HUDEP-2 (cell line): ENCODE results near the gene FMNL1.
A peak's percentile ranks its signal among the peaks of the same experiment; 100 is the strongest.

Experiments
- DNase-seq, 76 experiments: peaks; one replicate each; lab custom pipeline; 2025; ENCODE audit not compliant: unreplicated experiment in 76 of 76; lab: John Stamatoyannopoulos, UW

Gene FMNL1

DNA sequence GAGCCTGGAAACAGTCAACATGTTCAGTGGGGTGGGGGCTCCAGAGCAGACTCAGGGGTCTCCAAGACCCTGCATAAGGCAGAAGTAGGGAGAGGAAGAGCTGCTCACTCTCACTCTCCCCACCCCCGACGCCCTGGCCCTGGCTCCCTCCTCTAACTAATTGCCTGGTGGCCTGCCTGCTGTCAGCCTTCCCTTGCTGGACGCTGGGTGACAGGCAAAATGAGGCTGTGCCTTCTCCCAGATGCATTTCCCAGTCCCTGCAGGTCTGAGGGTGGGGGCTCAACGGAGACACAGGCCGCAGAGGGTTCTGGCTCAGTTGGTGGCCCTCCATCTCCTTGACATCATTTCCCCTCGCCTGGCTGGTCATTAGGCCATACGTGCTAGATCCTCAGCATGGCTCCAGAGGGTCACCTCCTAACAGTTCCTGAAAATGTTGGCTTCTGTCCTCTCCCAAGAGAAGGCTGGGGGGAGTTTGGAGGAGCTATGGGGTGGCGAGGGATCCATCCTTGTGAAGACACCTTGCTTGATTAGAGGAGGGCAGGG is 1.4 kb downstream of the FMNL1 start:
- no peak for DNase-seq

DNA sequence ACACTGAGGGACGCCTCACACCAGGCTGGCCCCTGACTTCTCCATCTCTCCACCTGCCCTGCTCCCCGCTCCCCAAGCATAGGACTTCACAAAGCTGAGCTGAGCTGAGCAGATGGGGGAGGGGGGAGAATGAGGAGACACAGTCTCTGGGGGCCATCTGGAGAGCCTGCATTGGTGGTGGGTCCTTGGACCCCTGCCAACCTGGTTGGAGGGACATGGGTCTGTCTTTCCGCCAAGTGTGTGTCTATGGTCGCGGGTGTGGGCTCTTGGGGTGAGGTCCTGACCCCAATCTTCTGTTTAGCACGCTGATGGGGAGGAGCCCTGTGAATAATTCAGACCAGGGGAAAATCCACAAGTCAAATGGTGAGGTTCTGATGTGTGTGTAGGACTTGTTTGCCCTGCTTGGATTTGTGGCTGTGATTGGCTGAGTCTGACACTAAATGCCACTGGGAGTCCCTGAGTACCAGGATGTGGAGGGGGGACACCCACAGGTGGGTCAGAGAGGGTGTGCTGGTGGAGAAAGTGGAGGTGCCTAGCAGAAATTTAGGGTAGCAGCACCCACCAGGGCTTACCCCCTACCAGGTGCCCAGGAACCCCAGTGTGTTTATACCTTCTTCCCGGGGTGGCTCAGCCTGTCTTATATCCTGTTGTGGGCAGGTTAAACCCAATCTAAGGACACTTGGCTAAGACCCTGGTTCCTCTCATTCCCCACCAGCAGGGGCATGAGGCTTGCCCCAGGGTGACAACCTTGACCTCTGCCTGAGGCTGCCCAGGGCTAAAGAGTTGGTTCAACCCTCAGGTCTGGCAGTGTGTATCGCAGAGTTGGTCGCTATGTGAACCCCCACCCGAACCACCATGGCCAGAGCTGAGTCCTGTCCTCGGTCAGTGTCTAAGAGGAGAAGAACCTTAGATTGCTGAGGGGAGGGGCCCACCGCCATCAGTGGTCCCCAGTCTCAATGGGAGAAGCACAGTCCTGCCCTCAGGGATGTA is 2.1 kb downstream of the FMNL1 start:
- DNase-seq = peak in 1 of 76 experiments; percentile 15

DNA sequence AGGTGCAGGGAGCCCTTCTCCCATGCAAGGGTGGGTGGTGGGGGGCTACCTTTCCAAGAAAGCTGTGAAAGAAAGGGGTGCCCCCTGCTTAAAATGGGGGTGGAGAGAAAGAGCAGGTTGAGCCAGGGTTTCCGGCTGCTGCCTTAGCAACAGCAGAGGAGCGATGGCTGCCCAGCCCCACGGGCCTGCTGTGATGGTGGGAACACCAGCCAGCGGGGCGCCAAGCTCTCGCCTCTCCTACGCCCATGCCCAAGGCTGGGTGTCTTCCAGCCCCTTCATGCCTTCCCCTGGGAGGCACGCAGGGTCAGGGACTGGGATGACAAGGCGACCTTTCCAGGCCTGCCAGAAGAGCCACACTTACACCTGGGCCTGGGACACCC is 3.0 kb downstream of the FMNL1 start:
- no peak for DNase-seq

DNA sequence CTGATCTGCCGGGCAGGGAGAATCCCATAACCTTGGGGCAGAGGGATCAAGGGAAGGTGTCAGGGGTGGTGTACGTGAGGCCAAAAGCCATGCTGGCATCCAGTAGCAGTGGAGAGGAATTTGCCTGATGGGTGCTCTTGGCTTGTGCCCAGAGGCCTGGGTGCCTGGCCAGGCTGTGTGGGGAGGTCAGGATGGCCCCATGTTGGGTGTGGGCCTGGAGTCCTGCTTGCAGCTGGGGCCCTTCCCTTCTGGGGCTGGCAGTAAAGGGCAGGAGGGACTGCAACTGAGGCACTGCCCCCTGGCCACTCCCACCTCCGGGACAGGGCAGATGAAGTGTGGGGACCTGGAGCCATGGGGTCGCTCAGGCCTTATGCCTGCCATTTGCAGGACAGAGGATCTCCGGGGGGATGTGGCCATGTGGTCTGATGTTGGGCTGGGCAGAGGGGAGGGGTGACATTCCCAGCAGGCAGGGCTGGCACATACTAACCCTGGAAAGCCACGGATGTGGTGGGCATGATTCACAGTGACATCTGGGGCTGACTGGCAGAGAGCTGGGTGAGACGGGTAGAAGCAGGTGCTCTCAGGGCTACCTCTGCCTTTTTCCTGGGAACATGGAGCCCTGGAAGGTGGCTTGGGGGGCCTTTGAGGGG is 3.5 kb downstream of the FMNL1 start:
- DNase-seq = peak in 8 of 76 experiments; percentile 10 to 52 (median 33)

DNA sequence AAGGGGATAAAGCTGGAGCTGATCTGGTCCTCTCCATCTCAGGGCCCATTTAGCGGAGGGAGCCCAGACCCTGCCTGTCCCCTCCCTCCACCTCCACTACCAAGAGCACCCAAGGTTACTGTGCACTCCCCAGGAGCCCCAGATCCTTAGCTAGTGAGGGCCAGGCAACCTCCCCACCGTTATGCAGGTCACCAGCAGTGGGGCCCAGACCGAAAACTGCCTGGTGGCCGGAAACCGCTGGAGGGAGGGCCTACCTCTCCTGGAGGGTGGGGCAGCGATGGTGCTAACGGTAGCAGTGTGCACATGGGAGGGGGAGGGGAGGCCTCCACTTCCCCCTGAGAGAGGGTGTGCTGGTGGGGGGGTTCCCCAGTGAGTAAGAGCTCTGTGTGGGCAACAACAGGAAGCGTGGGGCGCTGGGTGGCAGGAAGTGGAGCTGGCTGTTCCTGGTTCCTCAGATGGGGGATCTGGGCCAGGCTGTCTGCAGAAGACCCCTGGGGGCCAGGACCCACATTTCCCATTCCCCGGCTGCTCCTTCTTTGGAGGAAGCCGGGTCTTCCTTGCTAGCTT is 4.4 kb downstream of the FMNL1 start:
- DNase-seq = peak in 70 of 76 experiments; percentile 9 to 92 (median 64)

DNA sequence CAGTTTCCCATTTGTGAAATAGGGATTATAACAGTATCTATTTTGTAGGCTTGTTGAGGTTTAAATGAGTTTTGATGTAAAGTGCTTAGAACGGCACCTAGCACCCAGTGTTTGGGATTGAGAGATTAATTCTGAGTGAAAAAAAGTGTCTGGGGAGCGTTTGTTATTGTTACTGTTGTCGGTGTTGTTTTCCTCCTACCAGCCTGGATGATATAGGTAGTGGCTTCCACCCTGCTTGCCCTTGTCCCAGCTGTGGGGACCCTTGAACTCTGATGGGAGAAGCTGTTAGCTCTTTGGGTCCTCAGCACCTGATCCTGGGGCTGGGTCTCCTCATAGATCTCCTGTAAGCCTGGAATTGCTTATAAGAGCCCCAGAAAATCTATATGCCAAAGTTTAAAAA is 4.9 kb downstream of the FMNL1 start:
- DNase-seq = no peak

GRCh38 chr17:45227101-45227925 is 5.6 kb downstream of the FMNL1 start:
- peak in 1 of 76 experiments; percentile 32 for DNase-seq

GRCh38 chr17:45227926-45228762 is 6.5 kb downstream of the FMNL1 start:
- no peak for DNase-seq

- DNase-seq = peak in 25 of 76 experiments; percentile 11 to 67 (median 30)
These were observed 7.3 kb downstream of the FMNL1 start for GRCh38 chr17:45228763-45229539.

DNA sequence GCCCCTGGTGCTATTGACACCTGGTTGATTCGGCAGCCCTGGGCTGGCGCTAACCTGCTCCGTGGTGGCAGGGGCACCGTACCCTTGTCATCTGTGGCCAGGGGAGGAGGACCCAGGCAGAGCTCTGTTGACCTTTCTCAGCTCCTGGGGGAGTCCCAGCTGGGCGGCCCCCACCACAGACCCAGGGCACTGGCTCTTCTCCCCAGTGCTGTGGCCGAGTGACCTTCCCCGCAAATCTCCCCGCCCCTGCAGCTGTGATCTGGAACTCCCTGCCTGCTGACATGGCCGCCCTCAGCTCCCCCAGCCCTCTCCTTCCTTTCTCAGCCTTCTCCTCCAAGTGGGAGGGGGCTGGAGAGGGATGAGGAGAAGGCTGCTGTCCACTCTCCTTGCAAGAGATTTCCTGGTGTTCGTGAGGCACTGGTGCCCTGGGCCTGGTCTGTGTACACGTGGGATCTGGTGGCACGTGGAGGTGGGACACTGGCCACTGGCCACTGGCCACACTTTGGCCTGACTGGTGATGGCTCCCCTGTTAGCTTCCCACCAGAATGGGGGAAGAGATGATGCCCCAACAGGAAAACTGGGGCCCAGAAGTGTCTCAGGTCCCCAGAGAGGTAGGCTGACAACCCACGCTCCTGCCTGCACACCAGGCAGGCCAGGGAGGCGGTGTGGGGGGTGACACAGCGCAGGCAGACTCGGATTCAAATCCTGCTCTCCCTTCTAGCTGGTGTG is 8.2 kb downstream of the FMNL1 start:
- DNase-seq = no peak

GRCh38 chr17:45230410-45230786 is 8.7 kb downstream of the FMNL1 start:
- no peak for DNase-seq

- DNase-seq = peak in 11 of 76 experiments; percentile 12 to 39 (median 20)
These were observed 9.2 kb downstream of the FMNL1 start for GRCh38 chr17:45230787-45231480.

GRCh38 chr17:45231481-45232116 is 9.9 kb downstream of the FMNL1 start:
- peak in 2 of 76 experiments; percentile 15 to 17 for DNase-seq

DNA sequence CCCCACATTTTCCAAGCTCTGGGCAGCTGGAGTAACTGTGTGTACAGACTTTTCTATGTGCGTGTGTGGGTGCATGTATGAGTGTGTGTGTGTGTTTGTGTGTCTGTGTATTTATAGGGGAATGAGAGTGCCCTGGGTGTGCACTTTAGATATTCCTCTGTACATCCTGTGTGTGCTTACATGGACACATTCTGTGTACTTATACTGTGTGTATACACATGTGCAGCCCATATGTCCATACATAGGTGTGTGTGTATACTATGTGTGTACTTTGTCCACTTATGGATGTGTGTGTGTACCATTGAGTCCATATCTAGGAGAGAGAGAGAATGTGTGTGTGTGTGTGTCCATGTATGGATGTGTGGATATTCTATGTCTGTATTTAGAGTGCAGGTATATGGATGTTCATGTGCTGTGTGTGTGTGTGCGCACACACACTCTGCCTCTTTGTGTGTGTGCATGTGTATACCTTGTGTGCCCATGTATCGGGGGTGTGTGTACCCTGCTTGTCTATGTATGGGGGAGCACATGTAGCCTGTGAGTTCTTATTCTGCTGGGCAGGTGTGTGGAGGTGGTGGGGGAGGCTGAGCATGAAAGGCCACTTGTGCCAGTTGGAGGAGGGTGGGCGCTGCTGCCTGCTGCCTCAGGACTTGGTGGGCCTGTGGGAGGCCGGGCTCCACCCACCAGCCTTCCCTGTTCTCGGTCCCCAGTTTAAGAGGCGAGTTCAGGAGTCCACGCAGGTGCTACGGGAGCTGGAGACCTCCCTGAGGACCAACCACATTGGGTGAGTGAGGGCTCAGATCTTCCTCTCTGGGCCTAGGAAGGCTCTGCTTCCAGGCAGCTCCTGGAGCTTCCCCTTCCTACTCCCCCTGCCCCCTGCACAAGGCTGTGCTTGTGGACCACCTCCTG is 11.1 kb downstream of the FMNL1 start:
- DNase-seq = no peak

DNA sequence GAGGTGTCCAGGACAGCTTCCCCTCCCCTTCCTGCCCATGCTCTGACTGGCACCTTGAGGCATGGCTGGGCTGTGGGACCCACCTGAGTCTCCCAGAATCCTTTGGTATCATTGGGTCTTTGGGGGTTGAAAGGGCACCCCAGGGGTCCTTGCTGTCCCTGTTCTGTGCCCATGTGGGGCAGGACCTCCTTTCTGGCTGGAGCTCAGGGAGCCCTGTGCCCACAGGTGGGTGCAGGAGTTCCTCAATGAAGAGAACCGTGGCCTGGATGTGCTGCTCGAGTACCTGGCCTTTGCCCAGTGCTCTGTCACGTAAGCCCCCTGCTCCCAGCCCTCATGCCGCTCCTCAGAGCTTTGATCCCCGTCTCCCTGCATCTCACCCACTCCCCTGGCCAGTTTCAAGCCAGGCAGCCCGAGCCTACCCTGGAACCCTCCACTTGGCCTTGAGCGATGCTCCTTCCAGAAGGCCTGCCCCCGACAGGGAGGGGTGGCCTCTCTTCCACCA is 11.8 kb downstream of the FMNL1 start:
- DNase-seq = no peak
